ENCODE results near the gene RPL39. TPM values are rescaled to one million over a fixed set of nuclear protein-coding genes. Genes with fewer than 3 reads are reported as not detected.
"Not testable (repeated sequence)": the region's sequence is repeated elsewhere in the genome, so short reads cannot be mapped to it uniquely, and the experiment has no call there.

Gene RPL39
- total RNA-seq (2012; rRNA removed) = 1,100 and 2,151 TPM in 2 replicates

DNA sequence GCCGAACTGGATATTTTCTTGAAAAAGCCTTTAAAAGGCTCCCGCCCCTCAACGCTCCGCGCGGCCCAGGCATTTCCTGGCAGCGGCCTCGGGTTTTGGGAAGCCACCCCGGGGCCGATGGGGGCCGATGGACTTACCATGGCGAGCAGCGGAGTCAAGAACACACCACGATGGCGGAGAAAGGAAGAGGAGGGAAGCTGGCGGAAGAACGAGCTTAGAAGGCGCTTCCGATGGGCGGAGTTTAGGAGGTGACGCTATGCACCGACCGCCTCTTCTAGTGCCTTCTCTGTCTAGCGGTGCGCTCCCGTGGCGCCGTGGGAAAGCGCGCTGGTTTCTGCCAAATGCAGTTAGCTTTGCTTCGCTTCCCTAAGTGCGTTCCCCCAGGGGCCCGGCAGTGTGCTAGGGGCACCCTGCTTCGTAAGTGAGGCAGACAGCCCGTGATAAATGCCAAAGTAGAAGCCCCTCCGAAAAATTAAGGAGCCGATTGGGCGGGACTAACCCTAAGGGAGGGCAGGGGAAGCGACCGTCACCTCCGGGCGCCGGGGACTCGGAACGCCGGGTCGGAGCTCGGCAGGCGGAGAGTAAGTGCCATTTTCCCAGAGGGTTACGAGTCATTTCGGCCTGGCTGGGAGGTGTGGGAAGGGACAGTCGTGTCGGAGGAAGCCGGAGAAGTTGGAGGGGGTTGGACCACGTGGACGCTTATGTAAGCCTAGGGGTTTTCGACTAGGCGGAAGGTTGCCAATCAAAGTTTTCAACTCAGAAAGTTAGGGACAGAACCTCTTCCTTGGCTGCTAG lies at the start of gene RPL39:
Gene RPL39 (minus strand): TSS at position 194 of the 795 bp plus-strand sequence. CDS start 54 bp downstream, at position 140.
- peak within 1 kb of the TSS; percentile 79 for H3K4me2 ChIP-seq (ENCODE audit: low read length)
- no peaks in the 10 kb centered on the region for H3K9me3 ChIP-seq (replicated peaks; ENCODE audit: low read length)
- H3K27me3 ChIP-seq (ENCODE audit: control insufficient read depth, insufficient read depth, low read length) = no peaks in the 10 kb centered on the region
- H3K4me3 ChIP-seq (ENCODE audit: low read length) = peak within 1 kb of the TSS; percentile 80
- H3K4me1 ChIP-seq (ENCODE audit: control insufficient read depth, insufficient read depth, low read length) = peaks cover 19% of the 10 kb centered on the region
- H3K36me3 ChIP-seq (ENCODE audit: insufficient read depth, low read length) = peaks cover 26% of the 10 kb centered on the region
- peak within 1 kb of the TSS; percentile 95 for H3K9ac ChIP-seq (ENCODE audit: low read depth, low read length)

DNA sequence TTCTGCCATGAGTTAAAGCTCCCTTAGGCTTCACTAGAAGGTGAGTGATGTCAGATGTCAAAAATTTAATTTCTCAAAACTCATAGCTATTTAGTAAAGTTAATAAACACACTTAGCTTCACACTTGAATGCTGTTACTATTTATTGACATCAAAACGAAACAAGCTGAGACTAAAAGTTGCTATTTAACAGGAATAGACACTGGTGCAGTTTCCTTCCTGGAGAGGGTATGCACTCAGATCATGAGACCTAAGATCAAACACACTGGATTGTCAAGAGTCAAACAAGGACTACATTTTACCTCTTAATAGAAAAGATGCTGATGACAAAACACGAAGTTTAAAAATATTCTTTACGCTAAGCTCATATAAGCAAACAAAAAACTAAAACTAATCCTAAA lies 42.5 kb upstream of the RPL39 start:
- no peak overlapping the region for H3K4me2 ChIP-seq (ENCODE audit: low read length)
- no peaks in the 10 kb centered on the region for H3K9me3 ChIP-seq (replicated peaks; ENCODE audit: low read length)
- H3K36me3 ChIP-seq (ENCODE audit: insufficient read depth, low read length) = peaks cover 5% of the 10 kb centered on the region
- no peaks in the 10 kb centered on the region for H3K27me3 ChIP-seq (ENCODE audit: control insufficient read depth, insufficient read depth, low read length)
- no peaks in the 10 kb centered on the region for H3K4me1 ChIP-seq (ENCODE audit: control insufficient read depth, insufficient read depth, low read length)
- no peak overlapping the region for H3K9ac ChIP-seq (ENCODE audit: low read depth, low read length)
- H3K4me3 ChIP-seq (ENCODE audit: low read length) = no peak overlapping the region

DNA sequence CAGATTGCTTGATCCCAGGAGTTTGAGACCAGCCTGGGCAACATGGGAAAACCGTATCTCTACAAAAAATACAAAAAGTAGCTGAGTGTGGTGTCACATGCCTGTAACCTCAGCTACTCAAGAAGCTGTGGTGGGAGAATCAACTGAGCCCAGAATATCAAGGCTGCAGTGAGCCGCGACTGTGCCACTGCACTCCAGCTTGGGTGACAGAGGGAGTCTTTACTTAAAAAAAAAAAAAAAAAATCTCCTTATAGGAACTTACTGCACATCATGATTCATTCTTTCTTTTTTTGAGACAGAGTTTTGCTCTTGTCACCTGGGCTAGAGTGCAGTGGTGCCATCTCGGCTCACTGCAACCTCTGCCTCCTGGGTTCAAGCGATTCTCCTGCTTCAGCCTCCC lies 37.0 kb upstream of the RPL39 start:
- Histone ChIP-seq H3K9me3 (replicated peaks; ENCODE audit: low read length) (no peaks in the 10 kb centered on the region), H3K4me2 (ENCODE audit: low read length) (no peak overlapping the region), H3K9ac (ENCODE audit: low read depth, low read length) (no peak overlapping the region), H3K27me3 (ENCODE audit: control insufficient read depth, insufficient read depth, low read length) (no peaks in the 10 kb centered on the region), H3K4me3 (ENCODE audit: low read length) (no peak overlapping the region), H3K36me3 (ENCODE audit: insufficient read depth, low read length) (no peaks in the 10 kb centered on the region), H3K4me1 (ENCODE audit: control insufficient read depth, insufficient read depth, low read length) (peaks cover 5% of the 10 kb centered on the region)

- H3K9ac ChIP-seq (ENCODE audit: low read depth, low read length) = no peak overlapping the region
- H3K9me3 ChIP-seq (replicated peaks; ENCODE audit: low read length) = no peaks in the 10 kb centered on the region
- no peaks in the 10 kb centered on the region for H3K36me3 ChIP-seq (ENCODE audit: insufficient read depth, low read length)
- H3K4me1 ChIP-seq (ENCODE audit: control insufficient read depth, insufficient read depth, low read length) = peaks cover 5% of the 10 kb centered on the region
- no peaks in the 10 kb centered on the region for H3K27me3 ChIP-seq (ENCODE audit: control insufficient read depth, insufficient read depth, low read length)
- no peak overlapping the region for H3K4me3 ChIP-seq (ENCODE audit: low read length)
- H3K4me2 ChIP-seq (ENCODE audit: low read length) = no peak overlapping the region
Observed at GRCh38 chrX:119826399-119826959, 35.0 kb upstream of the RPL39 start.

DNA sequence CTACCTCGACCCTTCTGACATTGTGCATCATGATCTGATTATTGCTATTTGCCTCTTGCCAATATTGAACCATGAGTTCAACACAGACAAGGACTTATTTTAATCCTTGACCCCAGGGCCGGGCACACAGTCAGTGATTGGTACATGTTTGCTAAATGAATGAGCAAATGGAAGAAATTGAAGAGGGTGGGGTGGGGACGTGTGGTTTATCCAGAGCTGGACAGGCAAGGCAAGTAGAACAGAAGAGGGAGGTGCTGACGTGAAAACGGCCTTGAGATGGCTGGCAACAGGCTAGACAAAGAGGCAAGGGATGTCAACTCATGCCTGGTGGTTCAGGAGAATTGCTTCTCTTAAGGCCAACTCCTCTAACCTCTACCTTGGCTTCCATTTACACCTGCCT lies 32.8 kb upstream of the RPL39 start:
- H3K4me2 ChIP-seq (ENCODE audit: low read length); H3K27me3 ChIP-seq (ENCODE audit: control insufficient read depth, insufficient read depth, low read length); H3K4me1 ChIP-seq (ENCODE audit: control insufficient read depth, insufficient read depth, low read length); H3K4me3 ChIP-seq (ENCODE audit: low read length); H3K9me3 ChIP-seq (replicated peaks; ENCODE audit: low read length); H3K36me3 ChIP-seq (ENCODE audit: insufficient read depth, low read length); H3K9ac ChIP-seq (ENCODE audit: low read depth, low read length): not testable (repeated sequence)

GRCh38 chrX:119821703-119822102 lies 30.3 kb upstream of the RPL39 start:
- not testable (repeated sequence) for H3K27me3 ChIP-seq (ENCODE audit: control insufficient read depth, insufficient read depth, low read length); H3K4me1 ChIP-seq (ENCODE audit: control insufficient read depth, insufficient read depth, low read length); H3K4me2 ChIP-seq (ENCODE audit: low read length); H3K36me3 ChIP-seq (ENCODE audit: insufficient read depth, low read length); H3K9ac ChIP-seq (ENCODE audit: low read depth, low read length); H3K4me3 ChIP-seq (ENCODE audit: low read length); H3K9me3 ChIP-seq (replicated peaks; ENCODE audit: low read length)

DNA sequence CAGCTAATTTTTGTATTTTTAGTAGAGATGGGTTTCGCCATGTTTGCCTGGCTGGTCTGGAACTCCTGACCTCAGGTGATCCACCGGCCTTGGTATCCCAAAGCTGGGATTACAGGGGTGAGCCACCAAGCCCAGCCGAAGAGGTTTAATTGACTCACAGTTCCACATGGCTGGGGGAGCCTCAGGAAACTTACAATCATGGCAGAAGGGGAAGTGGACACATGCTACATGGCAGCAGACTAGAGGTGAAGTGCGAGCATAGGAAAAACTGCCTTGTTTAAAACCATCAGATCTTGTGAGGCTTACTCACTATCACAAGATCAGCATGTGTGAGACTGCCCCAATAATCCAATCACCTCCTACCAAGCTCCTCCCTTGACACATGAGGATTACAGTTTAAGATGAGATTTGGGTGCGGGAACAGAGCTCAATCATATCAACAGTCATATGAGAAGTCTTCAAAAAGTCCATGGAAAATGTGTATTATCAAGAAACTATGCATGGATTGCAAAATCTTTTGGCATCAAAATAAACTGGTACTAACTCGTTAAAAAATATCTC lies 25.8 kb upstream of the RPL39 start:
- no peak overlapping the region for H3K4me3 ChIP-seq (ENCODE audit: low read length)
- no peak overlapping the region for H3K4me2 ChIP-seq (ENCODE audit: low read length)
- no peaks in the 10 kb centered on the region for H3K9me3 ChIP-seq (replicated peaks; ENCODE audit: low read length)
- H3K9ac ChIP-seq (ENCODE audit: low read depth, low read length) = no peak overlapping the region
- H3K27me3 ChIP-seq (ENCODE audit: control insufficient read depth, insufficient read depth, low read length) = no peaks in the 10 kb centered on the region
- H3K4me1 ChIP-seq (ENCODE audit: control insufficient read depth, insufficient read depth, low read length) = no peaks in the 10 kb centered on the region
- H3K36me3 ChIP-seq (ENCODE audit: insufficient read depth, low read length) = no peaks in the 10 kb centered on the region

- no peaks in the 10 kb centered on the region for H3K27me3 ChIP-seq (ENCODE audit: control insufficient read depth, insufficient read depth, low read length)
- H3K9ac ChIP-seq (ENCODE audit: low read depth, low read length) = no peak overlapping the region
- no peak overlapping the region for H3K4me2 ChIP-seq (ENCODE audit: low read length)
- H3K36me3 ChIP-seq (ENCODE audit: insufficient read depth, low read length) = no peaks in the 10 kb centered on the region
- no peaks in the 10 kb centered on the region for H3K4me1 ChIP-seq (ENCODE audit: control insufficient read depth, insufficient read depth, low read length)
- H3K9me3 ChIP-seq (replicated peaks; ENCODE audit: low read length) = no peaks in the 10 kb centered on the region
- no peak overlapping the region for H3K4me3 ChIP-seq (ENCODE audit: low read length)
Observed at GRCh38 chrX:119816300-119816699, 24.9 kb upstream of the RPL39 start.

GRCh38 chrX:119809185-119809666 lies 17.8 kb upstream of the RPL39 start:
- H3K4me3 ChIP-seq (ENCODE audit: low read length) = no peak overlapping the region
- no peak overlapping the region for H3K9ac ChIP-seq (ENCODE audit: low read depth, low read length)
- no peaks in the 10 kb centered on the region for H3K4me1 ChIP-seq (ENCODE audit: control insufficient read depth, insufficient read depth, low read length)
- no peak overlapping the region for H3K4me2 ChIP-seq (ENCODE audit: low read length)
- H3K9me3 ChIP-seq (replicated peaks; ENCODE audit: low read length) = no peaks in the 10 kb centered on the region
- H3K36me3 ChIP-seq (ENCODE audit: insufficient read depth, low read length) = no peaks in the 10 kb centered on the region
- H3K27me3 ChIP-seq (ENCODE audit: control insufficient read depth, insufficient read depth, low read length) = no peaks in the 10 kb centered on the region

DNA sequence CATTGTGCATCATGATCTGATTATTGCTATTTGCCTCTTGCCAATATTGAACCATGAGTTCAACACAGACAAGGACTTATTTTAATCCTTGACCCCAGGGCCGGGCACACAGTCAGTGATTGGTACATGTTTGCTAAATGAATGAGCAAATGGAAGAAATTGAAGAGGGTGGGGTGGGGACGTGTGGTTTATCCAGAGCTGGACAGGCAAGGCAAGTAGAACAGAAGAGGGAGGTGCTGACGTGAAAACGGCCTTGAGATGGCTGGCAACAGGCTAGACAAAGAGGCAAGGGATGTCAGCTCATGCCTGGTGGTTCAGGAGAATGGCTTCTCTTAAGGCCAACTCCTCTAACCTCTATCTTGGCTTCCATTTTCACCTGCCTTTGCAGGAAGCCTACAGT lies 17.0 kb upstream of the RPL39 start:
- not testable (repeated sequence) for H3K9ac ChIP-seq (ENCODE audit: low read depth, low read length); H3K4me2 ChIP-seq (ENCODE audit: low read length); H3K36me3 ChIP-seq (ENCODE audit: insufficient read depth, low read length); H3K4me1 ChIP-seq (ENCODE audit: control insufficient read depth, insufficient read depth, low read length); H3K27me3 ChIP-seq (ENCODE audit: control insufficient read depth, insufficient read depth, low read length); H3K4me3 ChIP-seq (ENCODE audit: low read length); H3K9me3 ChIP-seq (replicated peaks; ENCODE audit: low read length)

DNA sequence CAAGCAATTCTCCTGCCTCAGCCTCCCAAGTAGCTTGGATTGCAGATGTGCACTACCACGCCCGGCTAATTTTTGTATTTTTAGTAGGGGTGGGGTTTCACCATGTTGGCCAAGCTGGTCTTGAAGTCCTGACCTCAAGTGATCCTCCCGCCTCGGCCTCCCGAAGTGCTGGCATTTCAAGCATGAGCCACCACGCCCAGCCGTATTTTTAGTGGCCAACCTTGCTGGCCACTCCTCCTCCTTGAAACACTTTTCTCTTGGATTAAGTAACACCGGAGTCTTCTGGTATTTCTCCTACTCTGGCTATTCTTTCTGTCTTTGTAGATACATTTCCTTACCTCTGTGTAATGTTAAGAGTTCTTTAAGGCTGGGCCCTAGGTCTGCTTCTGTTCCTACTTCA lies 11.1 kb upstream of the RPL39 start:
- no peak overlapping the region for H3K4me2 ChIP-seq (ENCODE audit: low read length)
- no peaks in the 10 kb centered on the region for H3K36me3 ChIP-seq (ENCODE audit: insufficient read depth, low read length)
- no peaks in the 10 kb centered on the region for H3K9me3 ChIP-seq (replicated peaks; ENCODE audit: low read length)
- H3K4me1 ChIP-seq (ENCODE audit: control insufficient read depth, insufficient read depth, low read length) = no peaks in the 10 kb centered on the region
- no peak overlapping the region for H3K4me3 ChIP-seq (ENCODE audit: low read length)
- no peak overlapping the region for H3K9ac ChIP-seq (ENCODE audit: low read depth, low read length)
- no peaks in the 10 kb centered on the region for H3K27me3 ChIP-seq (ENCODE audit: control insufficient read depth, insufficient read depth, low read length)
